Measurements from ENCODE around the gene CDX2.

Gene CDX2

GRCh38 chr13:27915301-27916207 is 53.6 kb downstream of the CDX2 start:
- DNase-seq (ENCODE audit: low read depth), result no peak

GRCh38 chr13:27913160-27913559 is 56.0 kb downstream of the CDX2 start:
- no peak for DNase-seq (ENCODE audit: low read depth)

- DNase-seq (ENCODE audit: low read depth), result no peak
These were observed 57.6 kb downstream of the CDX2 start for GRCh38 chr13:27911521-27911920.

All from stimulated activated CD8-positive, alpha-beta memory T cell treated with anti-CD3 and anti-CD28 coated beads, Interleukin-15, amount 100 ng/mL, for 1 hour (primary cell).